ENCODE data around the gene KRTAP1-5.

DNA sequence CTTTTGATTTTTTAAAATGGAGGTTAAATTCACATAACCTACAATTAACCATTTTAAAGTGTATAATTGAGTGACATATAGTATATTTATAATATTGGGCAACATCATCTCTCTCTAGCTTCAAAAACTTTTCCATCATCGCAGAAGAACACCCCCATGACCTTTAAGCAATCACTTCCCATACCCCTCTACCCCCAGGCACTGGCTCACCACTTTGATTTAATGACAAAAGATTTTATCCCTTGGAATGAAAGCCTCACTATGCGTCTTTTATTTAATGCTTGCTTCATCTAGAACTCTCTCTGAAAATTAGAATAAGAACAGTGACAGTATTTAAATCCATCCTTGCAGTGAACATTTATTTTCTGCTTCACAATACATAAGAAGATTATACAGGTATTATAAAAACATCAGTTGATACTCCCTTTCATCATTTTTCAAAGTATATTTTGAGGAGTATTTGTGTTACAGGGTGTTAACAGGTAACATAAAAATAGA is 10.9 kb upstream of the KRTAP1-5 start:
- no peak for TF ChIP-seq POLR2A (IDR thresholded peaks at IDR 0.05)
- TF ChIP-seq, protein P1, sequence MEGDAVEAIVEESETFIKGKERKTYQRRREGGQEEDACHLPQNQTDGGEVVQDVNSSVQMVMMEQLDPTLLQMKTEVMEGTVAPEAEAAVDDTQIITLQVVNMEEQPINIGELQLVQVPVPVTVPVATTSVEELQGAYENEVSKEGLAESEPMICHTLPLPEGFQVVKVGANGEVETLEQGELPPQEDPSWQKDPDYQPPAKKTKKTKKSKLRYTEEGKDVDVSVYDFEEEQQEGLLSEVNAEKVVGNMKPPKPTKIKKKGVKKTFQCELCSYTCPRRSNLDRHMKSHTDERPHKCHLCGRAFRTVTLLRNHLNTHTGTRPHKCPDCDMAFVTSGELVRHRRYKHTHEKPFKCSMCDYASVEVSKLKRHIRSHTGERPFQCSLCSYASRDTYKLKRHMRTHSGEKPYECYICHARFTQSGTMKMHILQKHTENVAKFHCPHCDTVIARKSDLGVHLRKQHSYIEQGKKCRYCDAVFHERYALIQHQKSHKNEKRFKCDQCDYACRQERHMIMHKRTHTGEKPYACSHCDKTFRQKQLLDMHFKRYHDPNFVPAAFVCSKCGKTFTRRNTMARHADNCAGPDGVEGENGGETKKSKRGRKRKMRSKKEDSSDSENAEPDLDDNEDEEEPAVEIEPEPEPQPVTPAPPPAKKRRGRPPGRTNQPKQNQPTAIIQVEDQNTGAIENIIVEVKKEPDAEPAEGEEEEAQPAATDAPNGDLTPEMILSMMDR (IDR thresholded peaks at IDR 0.05): no peak

Data from adrenal gland (tissue), 5 donors.